HEK293 (cell line): Measurements from ENCODE around the gene RBM46.

Experiments used
- CTCF ChIP-seq: fragments of 450-650 bp; formaldehyde crosslinking; IDR thresholded peaks from 2 replicates; pipeline ENCODE4 v1.5.1; 2016; ENCODE audit warnings: missing biosample characterization, missing genetic modification characterization
- KLF1 ChIP-seq: fragments of 450-650 bp; formaldehyde crosslinking; IDR thresholded peaks from 2 replicates; pipeline ENCODE4 v1.5.1; 2016; ENCODE audit warnings: missing biosample characterization, missing genetic modification characterization
- PBX3 ChIP-seq: sonication (generic); formaldehyde crosslinking; IDR thresholded peaks from 2 replicates; pipeline ENCODE4 v1.8.1; 2022; ENCODE audit warnings: mild to moderate bottlenecking, moderate library complexity, missing genetic modification reagents
- ZNF24 ChIP-seq: fragments of 450-650 bp; formaldehyde crosslinking; IDR thresholded peaks from 2 replicates; pipeline ENCODE4 v1.5.1; 2016; ENCODE audit warnings: missing biosample characterization, missing genetic modification characterization
- ZNF274 ChIP-seq, 2 experiments: fragments of 200-500 bp in 1 of 2; fragments of 450-650 bp in 1 of 2; sonication (Bioruptor generic) in 1 of 2; formaldehyde crosslinking in 1 of 2; IDR thresholded peaks; 2 replicates each; pipeline versions ENCODE4 v1.5.1 to v1.6.1; 2014 to 2016; ENCODE audit warnings: borderline replicate concordance in 1 of 2, inconsistent platforms in 1 of 2, low read length in 1 of 2, missing biosample characterization in 1 of 2, missing genetic modification characterization in 1 of 2
- ZNF280D ChIP-seq: fragments of 450-650 bp; formaldehyde crosslinking; IDR thresholded peaks from 2 replicates; pipeline ENCODE4 v1.5.1; 2016; ENCODE audit warnings: missing biosample characterization, missing genetic modification characterization
- ZNF639 ChIP-seq: fragments of 450-650 bp; formaldehyde crosslinking; IDR thresholded peaks from 2 replicates; pipeline ENCODE4 v1.5.1; 2016; ENCODE audit warnings: missing biosample characterization, missing genetic modification characterization
- ZNF707 ChIP-seq: fragments of 450-650 bp; formaldehyde crosslinking; IDR thresholded peaks from 2 replicates; pipeline ENCODE4 v1.5.1; 2016; ENCODE audit warnings: missing biosample characterization, missing genetic modification characterization
- ZNF830 ChIP-seq: fragments of 450-650 bp; IDR thresholded peaks from 2 replicates; pipeline ENCODE4 v1.5.0; 2018; ENCODE audit warnings: missing biosample characterization, missing genetic modification characterization, low read depth, mild to moderate bottlenecking, moderate library complexity

GRCh38 chr4:154731756-154732155 is 49.3 kb upstream of the RBM46 start:
- TF ChIP-seq ZNF274 (IDR thresholded peaks at IDR 0.05; ENCODE audit: low read length) (no peak), ZNF274 (tag by site-specific recombination; IDR thresholded peaks at IDR 0.05; ENCODE audit: borderline replicate concordance) (no peak), CTCF (tag by site-specific recombination) (no peak), ZNF280D (tag by site-specific recombination) (no peak), ZNF639 (tag by site-specific recombination) (no peak), ZNF707 (tag by site-specific recombination) (no peak), ZNF24 (no peak), KLF1 (tag by site-specific recombination) (no peak), ZNF830 (tag by site-specific recombination) (no peak), PBX3 (CRISPR knock-in tag) (no peak)
